ENCODE data around the gene LAMB4. TPM values are rescaled to one million over a fixed set of nuclear protein-coding genes. Genes with fewer than 3 reads are reported as not detected.
A peak's percentile ranks its signal among the peaks of the same experiment; 100 is the strongest.

Gene LAMB4
- polyA plus RNA-seq, 1 of the 3 experiments (the other 2 are of a cell fraction): 0.36 TPM

DNA sequence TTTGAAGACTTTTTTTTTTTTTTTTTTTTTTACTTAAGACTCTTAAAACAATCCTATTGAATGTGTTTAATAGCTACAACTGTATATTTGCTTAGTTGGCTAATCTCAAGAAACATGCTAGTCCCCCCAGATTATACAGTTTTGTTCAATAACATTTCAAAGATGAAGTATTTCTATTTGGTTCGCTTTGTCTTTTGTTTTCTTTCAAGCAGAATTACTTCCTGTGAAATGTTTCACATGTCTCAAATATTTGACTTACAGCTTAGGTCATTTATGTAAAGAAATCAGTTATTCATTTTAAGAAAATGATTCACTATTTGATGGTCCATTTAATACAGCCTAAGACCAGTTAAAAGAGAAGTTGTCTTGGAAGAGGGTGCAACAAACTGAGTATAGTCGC lies 114.4 kb downstream of the LAMB4 start:
- Histone ChIP-seq H3K9me2 (no peaks in the 10 kb centered on the region), H3K4me2 (peak overlapping the region; percentile 54), H3K4me1 (ENCODE audit: control insufficient read depth in 1 of 2, insufficient read depth in 2 of 2, low read depth in 1 of 2, low read length in 1 of 2) (peaks cover 9 to 43% of the 10 kb centered on the region in 2 experiments), H3K4me3 (ENCODE audit: low read depth in 2 of 2, low read length in 1 of 2) (no peak overlapping the region), H3K36me3 (replicated peaks in 1 of 2; ENCODE audit: control insufficient read depth in 1 of 2, insufficient read depth in 2 of 2, low read length in 1 of 2) (no peaks in the 10 kb centered on the region), H2AFZ (ENCODE audit: low read depth) (no peak overlapping the region), H3K9me3 (no peaks in the 10 kb centered on the region), H3K79me2 (ENCODE audit: insufficient read depth) (no peaks in the 10 kb centered on the region), H3F3A (replicated peaks; ENCODE audit: insufficient read depth) (peaks cover 46% of the 10 kb centered on the region), H3K27ac (ENCODE audit: low read depth in 2 of 2, low read length in 1 of 2) (peak overlapping the region in 1 of 2 experiments; percentile 95; a peak in 2 of 4 replicates), H3K9ac (peak overlapping the region; percentile 53; the same call in 1 of the 2 replicates), H4K20me1 (ENCODE audit: insufficient read depth) (no peaks in the 10 kb centered on the region), H3K27me3 (ENCODE audit: insufficient read depth) (no peaks in the 10 kb centered on the region)
- WGBS (ENCODE audit: low lambda C conversion rate): 72% methylated on average over 2 of the region's 2 CpGs
- no peak for DNase-seq
- TF ChIP-seq TCF12 (IDR thresholded peaks at IDR 0.05) (no peak), FOXJ3 (CRISPR knock-in tag; IDR thresholded peaks at IDR 0.05) (no peak), TAF1 (IDR thresholded peaks at IDR 0.05; ENCODE audit: borderline replicate concordance, low read depth, low read length) (no peak), RAD21 (IDR thresholded peaks at IDR 0.05; ENCODE audit: low read length) (no peak), TEAD4 (IDR thresholded peaks at IDR 0.05; ENCODE audit: borderline replicate concordance, insufficient read depth) (no peak), JUND (IDR thresholded peaks at IDR 0.05) (no peak), EP300 (IDR thresholded peaks at IDR 0.05; ENCODE audit: borderline replicate concordance in 1 of 2, low read depth in 1 of 2, low read length in 1 of 2) (no peak), GABPA (IDR thresholded peaks at IDR 0.05; ENCODE audit: low read depth) (no peak), FOSL2 (IDR thresholded peaks at IDR 0.05; ENCODE audit: borderline replicate concordance, low read depth) (no peak), GATA2 (CRISPR knock-in tag; IDR thresholded peaks at IDR 0.05) (no peak), EZH2phosphoT487 (IDR thresholded peaks at IDR 0.05; ENCODE audit: borderline replicate concordance, low read depth) (no peak), SIN3A (IDR thresholded peaks at IDR 0.05; ENCODE audit: borderline replicate concordance, low read depth, low read length) (no peak)
- TF ChIP-seq, protein P1, sequence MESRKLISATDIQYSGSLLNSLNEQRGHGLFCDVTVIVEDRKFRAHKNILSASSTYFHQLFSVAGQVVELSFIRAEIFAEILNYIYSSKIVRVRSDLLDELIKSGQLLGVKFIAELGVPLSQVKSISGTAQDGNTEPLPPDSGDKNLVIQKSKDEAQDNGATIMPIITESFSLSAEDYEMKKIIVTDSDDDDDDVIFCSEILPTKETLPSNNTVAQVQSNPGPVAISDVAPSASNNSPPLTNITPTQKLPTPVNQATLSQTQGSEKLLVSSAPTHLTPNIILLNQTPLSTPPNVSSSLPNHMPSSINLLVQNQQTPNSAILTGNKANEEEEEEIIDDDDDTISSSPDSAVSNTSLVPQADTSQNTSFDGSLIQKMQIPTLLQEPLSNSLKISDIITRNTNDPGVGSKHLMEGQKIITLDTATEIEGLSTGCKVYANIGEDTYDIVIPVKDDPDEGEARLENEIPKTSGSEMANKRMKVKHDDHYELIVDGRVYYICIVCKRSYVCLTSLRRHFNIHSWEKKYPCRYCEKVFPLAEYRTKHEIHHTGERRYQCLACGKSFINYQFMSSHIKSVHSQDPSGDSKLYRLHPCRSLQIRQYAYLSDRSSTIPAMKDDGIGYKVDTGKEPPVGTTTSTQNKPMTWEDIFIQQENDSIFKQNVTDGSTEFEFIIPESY (IDR thresholded peaks at IDR 0.05; ENCODE audit: borderline replicate concordance, low read depth): no peak
- TF ChIP-seq, protein P2, sequence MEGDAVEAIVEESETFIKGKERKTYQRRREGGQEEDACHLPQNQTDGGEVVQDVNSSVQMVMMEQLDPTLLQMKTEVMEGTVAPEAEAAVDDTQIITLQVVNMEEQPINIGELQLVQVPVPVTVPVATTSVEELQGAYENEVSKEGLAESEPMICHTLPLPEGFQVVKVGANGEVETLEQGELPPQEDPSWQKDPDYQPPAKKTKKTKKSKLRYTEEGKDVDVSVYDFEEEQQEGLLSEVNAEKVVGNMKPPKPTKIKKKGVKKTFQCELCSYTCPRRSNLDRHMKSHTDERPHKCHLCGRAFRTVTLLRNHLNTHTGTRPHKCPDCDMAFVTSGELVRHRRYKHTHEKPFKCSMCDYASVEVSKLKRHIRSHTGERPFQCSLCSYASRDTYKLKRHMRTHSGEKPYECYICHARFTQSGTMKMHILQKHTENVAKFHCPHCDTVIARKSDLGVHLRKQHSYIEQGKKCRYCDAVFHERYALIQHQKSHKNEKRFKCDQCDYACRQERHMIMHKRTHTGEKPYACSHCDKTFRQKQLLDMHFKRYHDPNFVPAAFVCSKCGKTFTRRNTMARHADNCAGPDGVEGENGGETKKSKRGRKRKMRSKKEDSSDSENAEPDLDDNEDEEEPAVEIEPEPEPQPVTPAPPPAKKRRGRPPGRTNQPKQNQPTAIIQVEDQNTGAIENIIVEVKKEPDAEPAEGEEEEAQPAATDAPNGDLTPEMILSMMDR (IDR thresholded peaks at IDR 0.05): no peak
- TF ChIP-seq, protein P3, sequence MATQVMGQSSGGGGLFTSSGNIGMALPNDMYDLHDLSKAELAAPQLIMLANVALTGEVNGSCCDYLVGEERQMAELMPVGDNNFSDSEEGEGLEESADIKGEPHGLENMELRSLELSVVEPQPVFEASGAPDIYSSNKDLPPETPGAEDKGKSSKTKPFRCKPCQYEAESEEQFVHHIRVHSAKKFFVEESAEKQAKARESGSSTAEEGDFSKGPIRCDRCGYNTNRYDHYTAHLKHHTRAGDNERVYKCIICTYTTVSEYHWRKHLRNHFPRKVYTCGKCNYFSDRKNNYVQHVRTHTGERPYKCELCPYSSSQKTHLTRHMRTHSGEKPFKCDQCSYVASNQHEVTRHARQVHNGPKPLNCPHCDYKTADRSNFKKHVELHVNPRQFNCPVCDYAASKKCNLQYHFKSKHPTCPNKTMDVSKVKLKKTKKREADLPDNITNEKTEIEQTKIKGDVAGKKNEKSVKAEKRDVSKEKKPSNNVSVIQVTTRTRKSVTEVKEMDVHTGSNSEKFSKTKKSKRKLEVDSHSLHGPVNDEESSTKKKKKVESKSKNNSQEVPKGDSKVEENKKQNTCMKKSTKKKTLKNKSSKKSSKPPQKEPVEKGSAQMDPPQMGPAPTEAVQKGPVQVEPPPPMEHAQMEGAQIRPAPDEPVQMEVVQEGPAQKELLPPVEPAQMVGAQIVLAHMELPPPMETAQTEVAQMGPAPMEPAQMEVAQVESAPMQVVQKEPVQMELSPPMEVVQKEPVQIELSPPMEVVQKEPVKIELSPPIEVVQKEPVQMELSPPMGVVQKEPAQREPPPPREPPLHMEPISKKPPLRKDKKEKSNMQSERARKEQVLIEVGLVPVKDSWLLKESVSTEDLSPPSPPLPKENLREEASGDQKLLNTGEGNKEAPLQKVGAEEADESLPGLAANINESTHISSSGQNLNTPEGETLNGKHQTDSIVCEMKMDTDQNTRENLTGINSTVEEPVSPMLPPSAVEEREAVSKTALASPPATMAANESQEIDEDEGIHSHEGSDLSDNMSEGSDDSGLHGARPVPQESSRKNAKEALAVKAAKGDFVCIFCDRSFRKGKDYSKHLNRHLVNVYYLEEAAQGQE (IDR thresholded peaks at IDR 0.05; ENCODE audit: low read depth, low read length): no peak
- POLR2A ChIA-PET: interaction anchor here (1.1 to 1.8 kb wide), 2 partner anchors 13 to 14 kb away, joined by 3 to 5 read pairs; partner anchors contain the start of gene LAMB1
- CTCF ChIA-PET: interaction anchor here (1.0 to 5.6 kb wide), 19 partner anchors 10 to 141 kb away, joined by 3 to 32 read pairs (median 6); partner anchors contain the start of gene LAMB1
